HCT116 (cell line): Measurements from ENCODE around the gene FAM83B. TPM values are rescaled to one million over a fixed set of nuclear protein-coding genes. Genes with fewer than 3 reads are reported as not detected.

Experiments
- ATAC-seq: fragments of 200-7000 bp; cut with Tn5 transposase; 2 replicates; pipeline ENCODE4 v1.9.1; 2020; ENCODE audit warnings: mild to moderate bottlenecking, moderate library complexity
- BruUV-seq: library from RNA; stranded (reverse); fragments of 400-500 nt; replicated peaks from 2 replicates; lab custom pipeline; 2021; lab: Mats Ljungman, UMichigan
- CTCF ChIA-PET: fragments of 300-600 bp; sonication (Branson Sonifier 250); formaldehyde crosslinking; loops from one replicate; lab custom pipeline; 2021; ENCODE audit warnings: antibody characterized with exemption; lab: Charles Lee
- POLR2A ChIA-PET: fragments of 300-600, 350-600 bp; sonication (Branson Sonifier 250); formaldehyde crosslinking; loops from one replicate; lab custom pipeline; 2021; ENCODE audit warnings: antibody characterized with exemption; lab: Charles Lee
- RAD21 ChIA-PET, 2 experiments: fragments of 300-600 bp; sonication (Branson Sonifier 250); formaldehyde crosslinking; loops; one replicate each; lab custom pipeline; 2023; ENCODE audit warnings: low total read pairs in 2 of 2; ENCODE audit not compliant: uncharacterized antibody in 2 of 2, unreplicated experiment in 2 of 2, low non-redundant PET in 1 of 2; lab: Charles Lee
- DNase-seq: peaks from one replicate; pipeline ENCODE4 v3.0.0-alpha.2; 2010; ENCODE audit warnings: low read depth, low spot score
- H2AFZ ChIP-seq: fragments of 200-600 bp; shearing (Covaris generic), sonication (generic); 2 replicates; pipeline ENCODE4 v1.6.1; 2017; ENCODE audit warnings: low read depth, mixed run types, mixed read lengths, antibody characterized with exemption, low read length; ENCODE audit not compliant: poor library complexity, severe bottlenecking
- H3K27ac ChIP-seq: 2 replicates; pipeline ENCODE4 v1.5.1; 2012; ENCODE audit warnings: low read depth, low read length
- H3K27me3 ChIP-seq: fragments of 200-600 bp; sonication (generic); 2 replicates; pipeline ENCODE4 v1.6.1; 2016; ENCODE audit warnings: mixed run types, low read length, mixed read lengths; ENCODE audit not compliant: insufficient read depth
- H3K36me3 ChIP-seq, 2 experiments: fragments of 200-500 bp in 1 of 2; fragments of 200-600 bp in 1 of 2; sonication (Bioruptor generic) in 1 of 2; sonication (generic) in 1 of 2; 2 replicates each; pipeline versions ENCODE4 v1.5.1 to v1.6.1; 2014 to 2016; ENCODE audit warnings: low read length in 2 of 2, inconsistent platforms in 1 of 2, mixed read lengths in 1 of 2, mixed run types in 1 of 2; ENCODE audit not compliant: insufficient read depth in 2 of 2, control insufficient read depth in 1 of 2
- H3K4me1 ChIP-seq, 2 experiments: fragments of 200-600 bp in 1 of 2; sonication (generic) in 1 of 2; 2 replicates each; pipeline versions ENCODE4 v1.5.1 to v1.6.1; 2012 to 2017; ENCODE audit warnings: low read length in 2 of 2, inconsistent platforms in 1 of 2, mild to moderate bottlenecking in 1 of 2, mixed read lengths in 1 of 2, mixed run types in 1 of 2, moderate library complexity in 1 of 2; ENCODE audit not compliant: insufficient read depth in 2 of 2, control insufficient read depth in 1 of 2
- H3K4me2 ChIP-seq: fragments of 200-600 bp; sonication (generic); 2 replicates; pipeline ENCODE4 v1.6.1; 2017; ENCODE audit warnings: mixed run types, low read length, mixed read lengths
- H3K4me3 ChIP-seq, 2 experiments: fragments of 200-600 bp in 1 of 2; sonication (generic) in 1 of 2; replicated peaks in 1 of 2; 2 replicates each; pipeline ENCODE4 v1.5.1; 2011 to 2016; ENCODE audit warnings: low read length in 2 of 2, control low read depth in 1 of 2, low read depth in 1 of 2, mild to moderate bottlenecking in 1 of 2, mixed read lengths in 1 of 2, mixed run types in 1 of 2
- H3K79me2 ChIP-seq: fragments of 200-600 bp; sonication (generic); 2 replicates; pipeline ENCODE4 v1.6.1; 2017; ENCODE audit warnings: mild to moderate bottlenecking, mixed run types, low read length, moderate library complexity, mixed read lengths; ENCODE audit not compliant: insufficient read depth
- H3K9ac ChIP-seq: fragments of 200-600 bp; sonication (generic); 2 replicates; pipeline ENCODE4 v1.6.1; 2016; ENCODE audit warnings: low read length, mixed read lengths
- H3K9me2 ChIP-seq: fragments of 200-600 bp; sonication (generic), shearing (Covaris generic); 2 replicates; pipeline ENCODE4 v1.6.1; 2017; ENCODE audit warnings: mixed run types, mild to moderate bottlenecking, moderate library complexity; ENCODE audit not compliant: insufficient read depth
- H3K9me3 ChIP-seq, 2 experiments: fragments of 200-500 bp in 1 of 2; fragments of 200-600 bp in 1 of 2; sonication (Bioruptor generic) in 1 of 2; sonication (generic) in 1 of 2; 2 replicates each; pipeline ENCODE4 v1.6.1; 2014 to 2017; ENCODE audit warnings: low read length in 2 of 2, mixed read lengths in 2 of 2, inconsistent platforms in 1 of 2, low read depth in 1 of 2, mild to moderate bottlenecking in 1 of 2, mixed run types in 1 of 2, moderate library complexity in 1 of 2; ENCODE audit not compliant: control insufficient read depth in 1 of 2, insufficient read depth in 1 of 2
- H4K20me1 ChIP-seq: fragments of 200-600 bp; sonication (generic), shearing (Covaris generic); 2 replicates; pipeline ENCODE4 v1.6.1; 2017; ENCODE audit warnings: mixed run types, mild to moderate bottlenecking, moderate library complexity; ENCODE audit not compliant: insufficient read depth
- ATF3 ChIP-seq: IDR thresholded peaks from 2 replicates; pipeline ENCODE4 v1.6.1; 2012
- CBX3 ChIP-seq: IDR thresholded peaks from 2 replicates; pipeline ENCODE4 v1.6.1; 2012; ENCODE audit warnings: low read depth
- CEBPB ChIP-seq: IDR thresholded peaks from 2 replicates; pipeline ENCODE4 v1.6.1; 2012; ENCODE audit warnings: low read depth
- CTCF ChIP-seq, 3 experiments: fragments of 200-600 bp in 1 of 3; sonication (generic) in 1 of 3; IDR thresholded peaks in 2 of 3; conservative IDR thresholded peaks in 1 of 3; 2 replicates each; pipeline ENCODE4 v1.5.1; 2012 to 2017; ENCODE audit warnings: low read depth in 2 of 3, low read length in 2 of 3, antibody characterized with exemption in 1 of 3, borderline replicate concordance in 1 of 3, control low read depth in 1 of 3, mild to moderate bottlenecking in 1 of 3, mixed read lengths in 1 of 3, mixed run types in 1 of 3, moderate library complexity in 1 of 3; ENCODE audit not compliant: insufficient read depth in 1 of 3
- EGR1 ChIP-seq: IDR thresholded peaks from 2 replicates; pipeline ENCODE4 v1.6.1; 2012; ENCODE audit warnings: low read depth
- ELF1 ChIP-seq: IDR thresholded peaks from 2 replicates; pipeline ENCODE4 v1.6.1; 2012; ENCODE audit warnings: low read depth, borderline replicate concordance
- EZH2 ChIP-seq: fragments of 200-600 bp; sonication (generic); IDR thresholded peaks from 2 replicates; pipeline ENCODE4 v1.6.1; 2017; ENCODE audit warnings: antibody characterized with exemption, mixed run types
- EZH2phosphoT487 ChIP-seq: fragments of 200-600 bp; IDR thresholded peaks from 2 replicates; pipeline ENCODE4 v1.6.1; 2018; ENCODE audit warnings: antibody characterized with exemption, borderline replicate concordance
- FOSL1 ChIP-seq: IDR thresholded peaks from 2 replicates; pipeline ENCODE4 v1.6.1; 2012; ENCODE audit warnings: low read depth
- MAX ChIP-seq: IDR thresholded peaks from 2 replicates; pipeline ENCODE4 v1.6.1; 2012
- POLR2A ChIP-seq: IDR thresholded peaks from 2 replicates; pipeline ENCODE4 v1.7.0; 2011; ENCODE audit warnings: borderline replicate concordance; ENCODE audit not compliant: insufficient read depth, insufficient read length; ENCODE audit errors: extremely low read depth
- POLR2AphosphoS5 ChIP-seq: IDR thresholded peaks from 2 replicates; pipeline ENCODE4 v1.6.1; 2011; ENCODE audit warnings: mild to moderate bottlenecking, low read depth, low read length, moderate library complexity
- RAD21 ChIP-seq: IDR thresholded peaks from 2 replicates; pipeline ENCODE4 v1.6.1; 2012; ENCODE audit warnings: low read depth, mild to moderate bottlenecking
- REST ChIP-seq: IDR thresholded peaks from 2 replicates; pipeline ENCODE4 v1.6.1; 2012; ENCODE audit warnings: low read depth
- SIN3A ChIP-seq: IDR thresholded peaks from 2 replicates; pipeline ENCODE4 v1.6.1; 2012; ENCODE audit warnings: low read depth
- TCF7L2 ChIP-seq: IDR thresholded peaks from 2 replicates; pipeline ENCODE4 v1.7.0; 2011; ENCODE audit warnings: borderline replicate concordance, inconsistent platforms; ENCODE audit not compliant: insufficient read depth, insufficient read length; ENCODE audit errors: extremely low read depth
- ZBTB33 ChIP-seq: IDR thresholded peaks from 2 replicates; pipeline ENCODE4 v1.6.1; 2011; ENCODE audit warnings: mild to moderate bottlenecking, low read length, moderate library complexity; ENCODE audit not compliant: insufficient replicate concordance; ENCODE audit errors: extremely low read depth
- ZNF274 ChIP-seq: fragments of 200-500 bp; sonication (Bioruptor generic); IDR thresholded peaks from 2 replicates; pipeline ENCODE4 v1.6.1; 2014; ENCODE audit warnings: mild to moderate bottlenecking, low read depth, low read length, inconsistent platforms
- intact Hi-C: fragments of 100-400 bp; cut with micrococcal nuclease; formaldehyde crosslinking; loops from 2 replicates; pipeline ENCODE4 v1.10.0; 2022
- total RNA-seq: library from RNA; stranded (reverse); gene quantifications from one replicate; pipeline ENCODE4 v1.2.1, GENCODE V29; 2021; ENCODE audit not compliant: unreplicated experiment

FAM83B gene
- total RNA-seq, 1 experiment from 2014 or later: 16.9 TPM

- no peak for DNase-seq
- POLR2A ChIA-PET: no interaction called here
- CTCF ChIA-PET: no interaction called here
- BruUV-seq: no TSS peak
- no peak overlapping the region for H3K4me2 ChIP-seq
- peaks cover 20% of the 10 kb centered on the region for H3K79me2 ChIP-seq
- peaks cover 16 to 30% of the 10 kb centered on the region in 2 experiments for H3K4me1 ChIP-seq
- H3K27ac ChIP-seq: no peak overlapping the region
- TF ChIP-seq RAD21 (no peak), CBX3 (no peak), CTCF (IDR thresholded peaks at IDR 0.05 in 2 of 3, conservative IDR thresholded peaks at IDR 0.05 in 1 of 3; ENCODE audit: borderline replicate concordance in 1 of 3, insufficient read depth in 1 of 3, low read depth in 2 of 3, low read length in 2 of 3) (no peak), EZH2phosphoT487 (no peak), ELF1 (no peak), ZNF274 (no peak), EZH2 (no peak), TCF7L2 (no peak), FOSL1 (no peak), REST (no peak), POLR2AphosphoS5 (no peak), MAX (no peak), ZBTB33 (no peak), POLR2A (no peak), ATF3 (no peak), EGR1 (no peak), CEBPB (no peak), SIN3A (no peak)
- TF ChIP-seq, all 23 proteins: peak for 0
- no peaks in the 10 kb centered on the region for H3K27me3 ChIP-seq
- H3K36me3 ChIP-seq: no peaks in the 10 kb centered on the region
- H3K9ac ChIP-seq: no peak overlapping the region
- H3K9me2 ChIP-seq: no peaks in the 10 kb centered on the region
- no peak for ATAC-seq
- H3K9me3 ChIP-seq: no peaks in the 10 kb centered on the region
- H3K4me3 ChIP-seq: no peak overlapping the region
- intact Hi-C loops: no loop called here
- H4K20me1 ChIP-seq: no peaks in the 10 kb centered on the region
- no peak overlapping the region for H2AFZ ChIP-seq
- RAD21 ChIA-PET: no interaction called here
Observed at GRCh38 chr6:54864272-54864671, 17.7 kb downstream of the FAM83B start.
